Choroid plexus epithelial cell (primary cell): ENCODE measurements around the gene PXT1.

Experiments used
- DNase-seq: peaks from one replicate; pipeline ENCODE4 v3.0.0-alpha.2; 2010; ENCODE audit warnings: low read depth
- H3K4me3 ChIP-seq: 2 replicates; pipeline ENCODE4 v1.5.1; 2011; ENCODE audit warnings: low read depth, mild to moderate bottlenecking, control low read depth, low read length, moderate library complexity
- TF ChIP-seq, protein P1 (sequence below): conservative IDR thresholded peaks from 2 replicates; pipeline ENCODE4 v1.5.1; 2011; ENCODE audit warnings: low read depth, mild to moderate bottlenecking, control low read depth, inconsistent platforms, low read length, moderate library complexity

PXT1 gene

DNA sequence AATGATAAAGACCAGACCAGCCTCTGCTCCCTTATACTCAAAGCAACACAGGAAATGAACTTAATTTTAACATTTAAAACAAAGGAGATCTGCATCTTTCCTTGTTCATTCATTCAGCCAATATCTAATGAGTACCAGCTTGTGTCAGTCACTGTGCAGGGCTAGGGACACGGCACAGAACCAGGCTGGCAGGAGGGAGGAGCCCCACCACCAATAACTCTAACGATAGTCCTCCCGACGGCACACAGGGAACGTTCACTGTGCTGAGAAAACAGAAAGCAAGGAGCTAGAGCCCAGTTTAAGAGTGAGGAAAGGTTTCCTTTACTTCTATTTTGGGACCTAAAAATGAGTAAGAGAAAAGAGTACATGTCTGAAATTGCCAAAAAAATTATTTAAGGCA is 65.1 kb downstream of the PXT1 start:
- H3K4me3 ChIP-seq: no peak overlapping the region
- DNase-seq: no peak
- TF ChIP-seq, protein P1, sequence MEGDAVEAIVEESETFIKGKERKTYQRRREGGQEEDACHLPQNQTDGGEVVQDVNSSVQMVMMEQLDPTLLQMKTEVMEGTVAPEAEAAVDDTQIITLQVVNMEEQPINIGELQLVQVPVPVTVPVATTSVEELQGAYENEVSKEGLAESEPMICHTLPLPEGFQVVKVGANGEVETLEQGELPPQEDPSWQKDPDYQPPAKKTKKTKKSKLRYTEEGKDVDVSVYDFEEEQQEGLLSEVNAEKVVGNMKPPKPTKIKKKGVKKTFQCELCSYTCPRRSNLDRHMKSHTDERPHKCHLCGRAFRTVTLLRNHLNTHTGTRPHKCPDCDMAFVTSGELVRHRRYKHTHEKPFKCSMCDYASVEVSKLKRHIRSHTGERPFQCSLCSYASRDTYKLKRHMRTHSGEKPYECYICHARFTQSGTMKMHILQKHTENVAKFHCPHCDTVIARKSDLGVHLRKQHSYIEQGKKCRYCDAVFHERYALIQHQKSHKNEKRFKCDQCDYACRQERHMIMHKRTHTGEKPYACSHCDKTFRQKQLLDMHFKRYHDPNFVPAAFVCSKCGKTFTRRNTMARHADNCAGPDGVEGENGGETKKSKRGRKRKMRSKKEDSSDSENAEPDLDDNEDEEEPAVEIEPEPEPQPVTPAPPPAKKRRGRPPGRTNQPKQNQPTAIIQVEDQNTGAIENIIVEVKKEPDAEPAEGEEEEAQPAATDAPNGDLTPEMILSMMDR: no peak

GRCh38 chr6:36376742-36377141 is 65.9 kb downstream of the PXT1 start:
- DNase-seq: no peak
- H3K4me3 ChIP-seq: no peak overlapping the region
- TF ChIP-seq, protein P1: no peak

- no peak overlapping the region for H3K4me3 ChIP-seq
- no peak for DNase-seq
- TF ChIP-seq, protein P1: no peak
Observed at GRCh38 chr6:36376183-36376582, 66.5 kb downstream of the PXT1 start.

DNA sequence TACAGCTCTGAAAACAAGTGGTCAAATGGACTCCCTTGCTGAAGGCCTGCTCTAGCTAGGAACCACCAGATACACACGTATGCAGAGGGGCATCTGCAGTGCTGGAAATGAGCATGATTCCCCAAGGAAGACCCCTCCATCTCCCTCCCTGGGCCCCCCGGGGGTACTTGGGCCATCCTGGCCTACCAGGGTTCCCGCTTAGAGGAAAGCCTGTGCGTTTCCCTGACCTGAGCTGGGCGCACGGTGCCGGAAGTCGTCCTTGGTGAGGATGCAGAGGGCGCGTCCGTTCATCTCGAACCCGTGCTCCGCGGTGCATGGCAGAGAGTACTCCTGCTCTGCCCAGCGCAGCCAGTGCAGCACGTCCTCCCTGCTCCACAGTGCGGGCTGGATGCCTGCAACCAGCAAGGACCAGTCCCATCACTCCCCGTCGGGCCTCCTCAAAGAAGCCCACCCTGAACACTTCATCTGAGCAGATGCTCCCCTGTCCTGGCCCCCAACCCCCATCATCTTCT is 67.0 kb downstream of the PXT1 start:
- no peak overlapping the region for H3K4me3 ChIP-seq
- no peak for DNase-seq
- TF ChIP-seq, protein P1: no peak

DNA sequence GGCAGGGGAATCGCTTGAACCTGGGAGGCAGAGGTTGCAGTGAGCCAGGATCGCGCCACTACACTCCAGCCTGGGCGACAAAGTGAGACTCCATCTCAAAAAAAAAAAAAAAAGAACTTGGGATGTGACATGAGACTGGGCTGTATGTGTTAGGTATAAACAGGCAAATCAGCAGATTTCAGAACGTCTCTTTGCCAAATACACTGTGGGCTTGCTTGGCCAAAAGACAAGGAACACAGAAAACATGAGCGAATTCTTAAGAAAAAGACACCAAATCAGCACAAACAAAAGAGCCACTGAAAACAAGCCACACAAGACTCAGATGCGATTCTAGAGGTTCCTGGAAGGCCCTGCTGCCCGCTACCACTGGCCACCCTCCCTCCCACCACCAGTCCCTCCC is 67.7 kb downstream of the PXT1 start:
- no peak overlapping the region for H3K4me3 ChIP-seq
- DNase-seq: no peak
- TF ChIP-seq, protein P1: no peak

DNA sequence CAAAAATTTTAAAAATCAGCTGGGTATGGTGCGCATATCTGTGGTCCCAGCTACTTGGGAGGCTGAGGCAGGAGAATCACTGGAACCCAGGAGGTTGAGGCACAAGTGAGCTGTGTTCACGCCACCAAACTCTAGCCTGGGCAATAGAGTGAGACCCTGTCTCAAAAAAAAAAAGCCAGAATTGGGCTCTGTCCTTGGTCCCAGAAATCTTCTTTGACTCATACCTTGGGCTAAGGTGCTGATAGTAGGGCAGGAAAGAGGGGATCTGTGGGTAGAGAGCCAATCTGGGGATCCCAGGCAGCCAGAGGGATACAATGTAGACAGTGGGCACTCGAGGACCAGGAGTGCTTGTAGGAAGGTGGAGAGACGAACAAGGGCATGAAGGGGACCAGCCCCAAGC is 68.5 kb downstream of the PXT1 start:
- no peak overlapping the region for H3K4me3 ChIP-seq
- DNase-seq: no peak
- TF ChIP-seq, protein P1: no peak

GRCh38 chr6:36373368-36374019 is 69.2 kb downstream of the PXT1 start:
- TF ChIP-seq, protein P1: no peak
- no peak for DNase-seq
- no peak overlapping the region for H3K4me3 ChIP-seq
